WTC11 (cell line): ENCODE results near the gene FAM114A1. TPM values are rescaled to one million over a fixed set of nuclear protein-coding genes. Genes with fewer than 3 reads are reported as not detected.

Experiments used
- ATAC-seq: fragments of 200-7000 bp; cut with Tn5 transposase; 2 replicates; pipeline ENCODE4 v1.10.0; 2021; ENCODE audit warnings: mild to moderate bottlenecking, moderate library complexity
- CTCF ChIA-PET: fragments of 300-600 bp; sonication (Branson Sonifier 250); formaldehyde crosslinking; loops from one replicate; lab custom pipeline; 2021; ENCODE audit warnings: antibody characterized with exemption; lab: Charles Lee
- POLR2A ChIA-PET: fragments of 350-600 bp; sonication (Branson Sonifier 250); formaldehyde crosslinking; loops from one replicate; lab custom pipeline; 2021; ENCODE audit warnings: antibody characterized with exemption; lab: Charles Lee
- DNase-seq: peaks from one replicate; pipeline ENCODE4 v3.0.0; 2021; ENCODE audit warnings: low spot score
- H3K27ac Mint-ChIP-seq: 2 replicates; pipeline ENCODE4 v1.8.0; 2021; ENCODE audit warnings: mixed read lengths
- H3K27me3 Mint-ChIP-seq: 2 replicates; pipeline ENCODE4 v1.8.0; 2021; ENCODE audit warnings: low read depth, mild to moderate bottlenecking, moderate library complexity, mixed read lengths
- H3K36me3 Mint-ChIP-seq: 2 replicates; pipeline ENCODE4 v1.8.0; 2021; ENCODE audit warnings: mixed read lengths
- H3K4me1 Mint-ChIP-seq: 2 replicates; pipeline ENCODE4 v1.8.0; 2022; ENCODE audit warnings: mixed read lengths
- H3K4me3 Mint-ChIP-seq: 2 replicates; pipeline ENCODE4 v1.8.0; 2021; ENCODE audit warnings: mild to moderate bottlenecking, moderate library complexity, mixed read lengths
- H3K9me3 Mint-ChIP-seq: 2 replicates; pipeline ENCODE4 v1.8.0; 2021; ENCODE audit warnings: mixed read lengths
- ATF1 ChIP-seq: sonication (generic); formaldehyde crosslinking; IDR thresholded peaks from 2 replicates; pipeline ENCODE4 v1.8.1; 2023; ENCODE audit warnings: mild to moderate bottlenecking, moderate library complexity, missing genetic modification reagents
- EMX1 ChIP-seq: fragments of 250-450 bp; sonication (Bioruptor Pico); IDR thresholded peaks from 2 replicates; pipeline ENCODE4 v1.8.0; 2021; ENCODE audit warnings: mild to moderate bottlenecking
- FOXK1 ChIP-seq: sonication (generic); formaldehyde crosslinking; IDR thresholded peaks from 2 replicates; pipeline ENCODE4 v1.8.0; 2022; ENCODE audit warnings: mild to moderate bottlenecking, moderate library complexity, missing genetic modification reagents
- GTF2I ChIP-seq: fragments of 250-450 bp; sonication (Bioruptor Pico); conservative IDR thresholded peaks from 2 replicates; pipeline ENCODE4 v1.4.0; 2021; ENCODE audit warnings: mild to moderate bottlenecking
- IRF2 ChIP-seq: sonication (generic); formaldehyde crosslinking; IDR thresholded peaks from 2 replicates; pipeline ENCODE4 v1.8.0; 2022; ENCODE audit warnings: low read depth, missing genetic modification reagents, borderline replicate concordance
- NFE2L1 ChIP-seq: sonication (generic); formaldehyde crosslinking; IDR thresholded peaks from 2 replicates; pipeline ENCODE4 v1.8.1; 2023; ENCODE audit warnings: missing genetic modification reagents
- ZNF121 ChIP-seq: sonication (generic); formaldehyde crosslinking; IDR thresholded peaks from 2 replicates; pipeline ENCODE4 v1.8.0; 2023; ENCODE audit warnings: missing genetic modification reagents
- ZNF232 ChIP-seq: sonication (generic); formaldehyde crosslinking; IDR thresholded peaks from 2 replicates; pipeline ENCODE4 v1.8.0; 2022; ENCODE audit warnings: mild to moderate bottlenecking, missing genetic modification reagents
- ZNF317 ChIP-seq: sonication (generic); formaldehyde crosslinking; IDR thresholded peaks from 2 replicates; pipeline ENCODE4 v1.8.1; 2023; ENCODE audit warnings: low read depth, mild to moderate bottlenecking, moderate library complexity, missing genetic modification reagents, borderline replicate concordance
- ZNF396 ChIP-seq: fragments of 250-450 bp; sonication (Bioruptor Pico); IDR thresholded peaks from 2 replicates; pipeline ENCODE4 v1.8.0; 2021; ENCODE audit warnings: mild to moderate bottlenecking, moderate library complexity, borderline replicate concordance
- total RNA-seq: library from RNA; stranded (reverse); gene quantifications from 3 replicates; pipeline ENCODE4 v1.2.3, GENCODE V29; 2021
- TF ChIP-seq, protein P1 (sequence below): sonication (generic); formaldehyde crosslinking; IDR thresholded peaks from 2 replicates; pipeline ENCODE4 v1.8.1; 2022; ENCODE audit warnings: mild to moderate bottlenecking, missing genetic modification reagents, moderate library complexity, borderline replicate concordance
- TF ChIP-seq, protein P2 (sequence below): fragments of 250-450 bp; sonication (Bioruptor Pico); IDR thresholded peaks from 2 replicates; pipeline ENCODE4 v2.1.2; 2022; ENCODE audit warnings: mild to moderate bottlenecking, moderate library complexity
- TF ChIP-seq, protein P3 (sequence below): fragments of 250-450 bp; sonication (Bioruptor Pico); conservative IDR thresholded peaks from 2 replicates; pipeline ENCODE4 v1.9.0; 2021; ENCODE audit warnings: mild to moderate bottlenecking
- TF ChIP-seq, protein P4 (sequence below): sonication (generic); formaldehyde crosslinking; conservative IDR thresholded peaks from 2 replicates; pipeline ENCODE4 v1.8.1; 2022; ENCODE audit warnings: mild to moderate bottlenecking, missing genetic modification reagents

Gene FAM114A1
- total RNA-seq, 1 experiment from 2014 or later, result 17.6 TPM

DNA sequence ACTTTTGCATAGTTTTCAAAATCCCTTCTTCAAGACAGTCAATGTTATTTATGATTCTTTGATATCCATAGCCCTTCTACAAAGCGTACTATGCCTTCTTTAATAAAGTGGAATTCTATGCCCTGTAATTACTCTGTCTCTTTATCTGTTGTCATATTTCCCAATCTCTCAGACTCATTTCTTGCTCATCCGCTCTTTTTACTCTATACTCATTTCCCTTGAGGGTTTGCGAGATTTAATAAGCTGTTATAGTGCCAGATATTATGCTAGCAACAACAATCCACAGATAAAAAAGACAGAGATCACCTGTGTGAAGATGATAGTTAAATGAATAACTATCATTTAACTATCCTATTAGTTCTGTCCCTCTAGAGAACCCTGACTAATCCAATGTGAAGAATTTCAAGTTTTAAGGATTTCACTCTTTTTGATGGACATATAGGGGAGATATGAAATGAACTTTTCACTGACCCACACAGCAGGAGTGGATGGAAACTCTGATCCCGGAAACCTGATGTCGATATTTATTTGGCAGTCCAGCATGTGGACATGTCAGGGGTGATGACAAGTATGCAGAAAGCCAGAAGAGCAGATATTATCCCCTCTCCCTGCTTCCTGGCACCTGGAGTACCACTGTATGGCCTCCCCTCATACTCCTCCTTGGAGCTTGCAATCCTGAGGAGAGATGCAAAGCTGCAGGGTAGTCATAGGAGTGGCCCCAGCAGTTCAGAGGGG, 114.9 kb downstream of the FAM114A1 start (continued):
- no peak for TF ChIP-seq ZNF232
- TF ChIP-seq, protein P1, sequence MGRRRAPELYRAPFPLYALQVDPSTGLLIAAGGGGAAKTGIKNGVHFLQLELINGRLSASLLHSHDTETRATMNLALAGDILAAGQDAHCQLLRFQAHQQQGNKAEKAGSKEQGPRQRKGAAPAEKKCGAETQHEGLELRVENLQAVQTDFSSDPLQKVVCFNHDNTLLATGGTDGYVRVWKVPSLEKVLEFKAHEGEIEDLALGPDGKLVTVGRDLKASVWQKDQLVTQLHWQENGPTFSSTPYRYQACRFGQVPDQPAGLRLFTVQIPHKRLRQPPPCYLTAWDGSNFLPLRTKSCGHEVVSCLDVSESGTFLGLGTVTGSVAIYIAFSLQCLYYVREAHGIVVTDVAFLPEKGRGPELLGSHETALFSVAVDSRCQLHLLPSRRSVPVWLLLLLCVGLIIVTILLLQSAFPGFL (CRISPR knock-in tag), result no peak
- TF ChIP-seq IRF2 (CRISPR knock-in tag), result no peak
- no peak for TF ChIP-seq GTF2I
- no peak for TF ChIP-seq NFE2L1 (CRISPR knock-in tag)

DNA sequence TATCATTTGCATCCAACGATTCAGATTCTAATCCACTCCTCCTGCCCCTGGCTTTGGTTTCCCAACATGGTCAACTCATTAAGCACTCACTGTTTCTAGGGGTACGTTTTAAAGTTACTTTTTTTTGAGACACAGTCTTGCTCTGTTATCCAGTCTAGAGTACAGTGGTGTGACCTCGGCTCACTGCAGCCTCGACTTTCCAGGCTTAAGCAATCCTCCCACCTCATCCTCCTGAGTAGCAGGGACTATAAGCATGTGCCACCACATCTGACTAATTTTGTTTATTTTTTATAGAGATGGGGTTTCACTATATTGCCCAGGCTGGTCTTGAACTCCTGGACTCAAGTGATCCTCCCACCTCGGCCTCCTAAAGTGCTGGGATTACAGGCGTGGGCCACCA, 115.7 kb downstream of the FAM114A1 start:
- no peaks in the 10 kb centered on the region for H3K27me3 Mint-ChIP-seq
- H3K9me3 Mint-ChIP-seq, result no peaks in the 10 kb centered on the region
- no peak overlapping the region for H3K4me3 Mint-ChIP-seq
- ChIA-PET CTCF (no interaction called here), POLR2A (no interaction called here)
- H3K27ac Mint-ChIP-seq, result no peak overlapping the region
- H3K4me1 Mint-ChIP-seq, result peaks cover 6% of the 10 kb centered on the region
- DNase-seq (no peak), ATAC-seq (no peak)
- H3K36me3 Mint-ChIP-seq, result no peaks in the 10 kb centered on the region
- TF ChIP-seq, protein P2, sequence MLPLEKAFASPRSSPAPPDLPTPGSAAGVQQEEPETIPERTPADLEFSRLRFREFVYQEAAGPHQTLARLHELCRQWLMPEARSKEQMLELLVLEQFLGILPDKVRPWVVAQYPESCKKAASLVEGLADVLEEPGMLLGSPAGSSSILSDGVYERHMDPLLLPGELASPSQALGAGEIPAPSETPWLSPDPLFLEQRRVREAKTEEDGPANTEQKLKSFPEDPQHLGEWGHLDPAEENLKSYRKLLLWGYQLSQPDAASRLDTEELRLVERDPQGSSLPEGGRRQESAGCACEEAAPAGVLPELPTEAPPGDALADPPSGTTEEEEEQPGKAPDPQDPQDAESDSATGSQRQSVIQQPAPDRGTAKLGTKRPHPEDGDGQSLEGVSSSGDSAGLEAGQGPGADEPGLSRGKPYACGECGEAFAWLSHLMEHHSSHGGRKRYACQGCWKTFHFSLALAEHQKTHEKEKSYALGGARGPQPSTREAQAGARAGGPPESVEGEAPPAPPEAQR, result no peak
- TF ChIP-seq ZNF396 (CRISPR knock-in tag), result no peak
- no peak for TF ChIP-seq ZNF317 (CRISPR knock-in tag)
- TF ChIP-seq, protein P3, sequence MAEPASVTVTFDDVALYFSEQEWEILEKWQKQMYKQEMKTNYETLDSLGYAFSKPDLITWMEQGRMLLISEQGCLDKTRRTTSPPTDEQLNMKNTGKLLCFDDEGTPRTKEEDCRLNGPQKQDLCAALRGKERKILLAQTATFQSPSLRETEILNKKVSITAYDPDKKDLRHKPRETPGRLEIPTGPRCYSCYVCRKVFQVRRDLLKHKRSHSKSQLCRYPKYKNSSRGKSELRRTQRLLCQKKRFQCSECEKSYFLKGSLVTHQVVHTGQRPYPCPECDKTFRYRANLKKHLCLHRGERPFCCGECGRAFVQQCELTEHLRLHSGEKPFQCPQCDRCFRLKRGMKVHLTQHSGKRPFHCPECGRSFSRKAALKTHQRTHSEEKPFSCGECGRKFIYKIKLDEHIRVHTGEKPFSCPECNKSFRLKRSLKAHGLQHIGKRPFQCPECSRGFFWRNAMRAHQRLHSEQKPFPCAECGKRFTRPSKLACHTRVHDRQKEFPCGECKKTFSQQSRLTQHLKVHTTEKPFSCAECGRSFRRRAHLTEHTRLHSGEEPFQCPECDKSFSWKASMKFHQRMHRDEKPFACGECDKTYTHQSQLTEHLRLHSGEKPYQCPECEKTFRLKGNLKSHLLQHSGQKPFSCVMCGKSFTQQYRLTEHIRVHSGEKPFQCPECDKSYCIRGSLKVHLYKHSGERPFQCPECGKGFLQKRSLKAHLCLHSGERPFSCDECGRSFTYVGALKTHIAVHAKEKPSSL (CRISPR knock-in tag), result no peak
- no peak for TF ChIP-seq ZNF121 (CRISPR knock-in tag)
- TF ChIP-seq FOXK1 (CRISPR knock-in tag), result no peak

DNA sequence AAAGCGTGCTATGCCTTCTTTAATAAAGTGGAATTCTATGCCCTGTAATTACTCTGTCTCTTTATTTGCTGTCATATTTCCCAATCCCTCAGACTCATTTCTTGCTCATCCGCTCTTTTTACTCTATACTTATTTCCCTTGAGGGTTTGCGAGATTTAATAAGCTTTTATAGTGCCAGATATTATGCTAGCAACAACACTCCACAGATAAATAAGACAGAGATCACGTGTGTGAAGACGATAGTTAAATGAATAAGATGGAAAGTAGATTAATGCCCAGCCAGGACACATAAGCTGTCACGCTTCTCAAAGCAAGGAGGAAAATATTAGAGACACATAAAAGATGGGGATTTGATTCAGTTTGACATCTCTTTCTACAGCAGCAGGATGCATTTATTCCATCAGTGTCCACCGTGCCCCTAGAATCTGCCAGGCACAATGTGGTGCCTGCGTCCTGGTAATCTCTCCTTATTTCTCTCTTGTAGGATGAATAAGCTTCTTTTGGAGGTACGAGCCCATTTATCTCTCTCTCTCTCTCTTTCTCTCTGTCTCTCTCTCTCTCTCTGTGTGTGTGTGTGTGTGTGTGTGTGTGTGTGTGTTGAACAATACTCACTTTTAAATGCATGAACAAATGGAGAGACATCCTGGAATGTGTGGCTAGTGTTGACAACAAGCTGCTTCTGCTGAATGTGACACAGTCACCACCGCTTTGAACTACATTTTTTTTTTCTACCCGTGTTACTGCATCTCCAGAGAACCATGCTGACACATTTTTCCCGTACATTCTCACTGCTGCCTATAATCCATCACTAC, 116.4 kb downstream of the FAM114A1 start:
- no peaks in the 10 kb centered on the region for H3K36me3 Mint-ChIP-seq

More for the DNA sequence above, 116.4 kb downstream of the FAM114A1 start:
- CTCF ChIA-PET, result interaction anchor here (0.7 kb wide), 1 partner anchor 157 kb away, joined by 3 read pairs; no protein-coding TSS in a partner anchor
- H3K4me1 Mint-ChIP-seq, result peaks cover 9% of the 10 kb centered on the region
- no peaks in the 10 kb centered on the region for H3K27me3 Mint-ChIP-seq
- ATAC-seq (no peak), DNase-seq (no peak)
- no peaks in the 10 kb centered on the region for H3K9me3 Mint-ChIP-seq
- H3K27ac Mint-ChIP-seq, result no peak overlapping the region; the same call in 1 of the 2 replicates
- POLR2A ChIA-PET, result no interaction called here
- TF ChIP-seq, protein P4, sequence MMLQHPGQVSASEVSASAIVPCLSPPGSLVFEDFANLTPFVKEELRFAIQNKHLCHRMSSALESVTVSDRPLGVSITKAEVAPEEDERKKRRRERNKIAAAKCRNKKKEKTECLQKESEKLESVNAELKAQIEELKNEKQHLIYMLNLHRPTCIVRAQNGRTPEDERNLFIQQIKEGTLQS, result no peak
- no peak for TF ChIP-seq EMX1
- TF ChIP-seq ATF1 (CRISPR knock-in tag), result no peak
- no peak overlapping the region for H3K4me3 Mint-ChIP-seq
